Keratinocyte (primary cell): ENCODE measurements around the gene AKAP13. TPM values are rescaled to one million over a fixed set of nuclear protein-coding genes. Genes with fewer than 3 reads are reported as not detected.

ENCODE experiments used
- DNase-seq: peaks from one replicate; pipeline ENCODE4 v3.0.0-alpha.2; 2011; ENCODE audit warnings: low read depth, missing footprints, low spot score
- FAIRE-seq: peaks from 2 replicates; lab custom pipeline; 2011; peaks lifted over from hg19 to GRCh38; lab: Jason Lieb, UNC
- H2AFZ ChIP-seq: 2 replicates; pipeline ENCODE4 v1.6.0; 2012; ENCODE audit warnings: low read length, control low read depth, inconsistent platforms; ENCODE audit not compliant: control insufficient read depth
- H3K27ac ChIP-seq: 2 replicates; pipeline ENCODE4 v1.5.1; 2011; ENCODE audit warnings: low read length; ENCODE audit not compliant: control insufficient read depth, insufficient read depth
- H3K27me3 ChIP-seq: 3 replicates; pipeline ENCODE4 v1.6.0; 2011; ENCODE audit warnings: low read length; ENCODE audit not compliant: control insufficient read depth, insufficient read depth; ENCODE audit errors: extremely low read depth
- H3K36me3 ChIP-seq, 2 experiments: 2 replicates in 1 of 2; 3 replicates in 1 of 2; pipeline ENCODE4 v1.5.1; 2011; ENCODE audit warnings: low read length in 2 of 2, mild to moderate bottlenecking in 1 of 2; ENCODE audit not compliant: control insufficient read depth in 2 of 2, insufficient read depth in 2 of 2; ENCODE audit errors: extremely low read depth in 1 of 2
- H3K4me1 ChIP-seq: 3 replicates; pipeline ENCODE4 v1.5.1; 2011; ENCODE audit warnings: low read length; ENCODE audit not compliant: control insufficient read depth, insufficient read depth; ENCODE audit errors: extremely low read depth
- H3K4me2 ChIP-seq: 3 replicates; pipeline ENCODE4 v1.6.0; 2011; ENCODE audit warnings: low read depth, low read length; ENCODE audit not compliant: control insufficient read depth, insufficient read depth; ENCODE audit errors: extremely low read depth
- H3K4me3 ChIP-seq, 3 experiments: fragments of 200-600 bp in 1 of 3; sonication (generic) in 1 of 3; 2 replicates in 2 of 3; 3 replicates in 1 of 3; pipeline ENCODE4 v1.5.1; 2011 to 2016; ENCODE audit warnings: low read length in 3 of 3, mild to moderate bottlenecking in 3 of 3, control low read depth in 2 of 3, inconsistent platforms in 1 of 3, low read depth in 1 of 3, mixed read lengths in 1 of 3, mixed run types in 1 of 3, moderate library complexity in 1 of 3; ENCODE audit not compliant: control insufficient read depth in 2 of 3, insufficient read depth in 2 of 3; ENCODE audit errors: extremely low read depth in 1 of 3
- H3K79me2 ChIP-seq: 2 replicates; pipeline ENCODE4 v1.6.0; 2012; ENCODE audit warnings: low read length; ENCODE audit not compliant: control insufficient read depth, insufficient read depth
- H3K9ac ChIP-seq: 3 replicates; pipeline ENCODE4 v1.6.0; 2011; ENCODE audit warnings: low read length; ENCODE audit not compliant: control insufficient read depth, insufficient read depth; ENCODE audit errors: extremely low read depth
- H3K9me1 ChIP-seq: 3 replicates; pipeline ENCODE4 v1.6.0; 2011; ENCODE audit warnings: low read length; ENCODE audit not compliant: control insufficient read depth, insufficient read depth; ENCODE audit errors: extremely low read depth
- H3K9me3 ChIP-seq: 2 replicates; pipeline ENCODE4 v1.5.1; 2012; ENCODE audit warnings: low read depth, low read length; ENCODE audit not compliant: control insufficient read depth
- H4K20me1 ChIP-seq: 3 replicates; pipeline ENCODE4 v1.6.0; 2011; ENCODE audit warnings: low read length; ENCODE audit not compliant: control insufficient read depth, insufficient read depth; ENCODE audit errors: extremely low read depth
- CTCF ChIP-seq, 3 experiments: IDR thresholded peaks in 1 of 3; conservative IDR thresholded peaks in 1 of 3; optimal IDR thresholded peaks in 1 of 3; 2 replicates in 2 of 3; 3 replicates in 1 of 3; pipeline versions ENCODE3 to v1.5.1; 2011; ENCODE audit warnings: low read length in 3 of 3, mild to moderate bottlenecking in 3 of 3, moderate library complexity in 2 of 3, control low read depth in 1 of 3, inconsistent platforms in 1 of 3; ENCODE audit not compliant: insufficient read depth in 2 of 3; ENCODE audit errors: extremely low read depth in 1 of 3
- EZH2 ChIP-seq: IDR thresholded peaks from one replicate; pipeline ENCODE4 v1.6.1; 2012; ENCODE audit warnings: inconsistent platforms, mild to moderate bottlenecking, low read length, moderate library complexity
- dilution Hi-C: fragments of 300-500 bp; cut with MboI; formaldehyde crosslinking; loops from one replicate; pipeline ENCODE4 v1.7.0; 2020; ENCODE audit warnings: low sequenced_read_pairs; ENCODE audit not compliant: extremely low pct_ligation_motif_present
- polyA plus RNA-seq, 5 experiments: library from polyadenylated mRNA; depleted of rRNA in 3 of 5; stranded (reverse) in 3 of 5; stranded (forward) in 1 of 5; unstranded in 1 of 5; fragments of >200 nt; gene quantifications; 1 replicate in 1 of 5; 2 replicates in 3 of 5; 3 replicates in 1 of 5; pipeline versions ENCODE4 v1.2.1 to v1.2.3, GENCODE V29; 2011 to 2012; ENCODE audit warnings: missing spikeins in 2 of 5, low read depth in 1 of 5, low replicate concordance in 1 of 5

The AKAP13 gene
- polyA plus RNA-seq, 1 donor (not counting 4 experiments of a cell fraction or from before 2014, with no cell fraction given), result 16.7 TPM

GRCh38 chr15:85761635-85762034, 381.2 kb downstream of the AKAP13 start:
- H3K9ac ChIP-seq, result no peak overlapping the region

GRCh38 chr15:85762039-85762755, 381.8 kb downstream of the AKAP13 start:
- no peak overlapping the region for H2AFZ ChIP-seq
- no peak overlapping the region for H3K4me3 ChIP-seq
- H3K9me1 ChIP-seq, result no peaks in the 10 kb centered on the region
- H3K27ac ChIP-seq, result no peak overlapping the region
- no peaks in the 10 kb centered on the region for H3K27me3 ChIP-seq
- no peaks in the 10 kb centered on the region for H3K9me3 ChIP-seq
- peaks cover 10% of the 10 kb centered on the region for H3K4me1 ChIP-seq
- no peaks in the 10 kb centered on the region for H3K79me2 ChIP-seq
- no peaks in the 10 kb centered on the region for H4K20me1 ChIP-seq
- H3K9ac ChIP-seq, result no peak overlapping the region
- no peaks in the 10 kb centered on the region for H3K36me3 ChIP-seq
- no peak for TF ChIP-seq EZH2
- TF ChIP-seq CTCF (optimal IDR thresholded peaks at IDR 0.05 in 1 of 3, IDR thresholded peaks at IDR 0.05 in 1 of 3, conservative IDR thresholded peaks at IDR 0.05 in 1 of 3; ENCODE audit: extremely low read depth in 1 of 3, insufficient read depth in 2 of 3, low read length in 3 of 3), result no peak
- dilution Hi-C loops, result no loop called here
- DNase-seq (no peak), FAIRE-seq (no peak)
- H3K4me2 ChIP-seq, result no peak overlapping the region

More at GRCh38 chr15:85761635-85762034, 381.2 kb downstream of the AKAP13 start:
- no peaks in the 10 kb centered on the region for H3K9me3 ChIP-seq
- peaks cover 10% of the 10 kb centered on the region for H3K4me1 ChIP-seq
- dilution Hi-C loops, result no loop called here
- H2AFZ ChIP-seq, result no peak overlapping the region
- no peak overlapping the region for H3K4me3 ChIP-seq
- no peaks in the 10 kb centered on the region for H3K27me3 ChIP-seq
- H4K20me1 ChIP-seq, result no peaks in the 10 kb centered on the region
- TF ChIP-seq EZH2 (no peak), CTCF (optimal IDR thresholded peaks at IDR 0.05 in 1 of 3, IDR thresholded peaks at IDR 0.05 in 1 of 3, conservative IDR thresholded peaks at IDR 0.05 in 1 of 3; ENCODE audit: extremely low read depth in 1 of 3, insufficient read depth in 2 of 3, low read length in 3 of 3) (no peak)
- no peaks in the 10 kb centered on the region for H3K9me1 ChIP-seq
- FAIRE-seq, result no peak
- H3K4me2 ChIP-seq, result no peak overlapping the region
- no peak overlapping the region for H3K27ac ChIP-seq
- no peaks in the 10 kb centered on the region for H3K79me2 ChIP-seq
- H3K36me3 ChIP-seq, result no peaks in the 10 kb centered on the region
- no peak for DNase-seq
